HG03558 (cell line): Measurements from ENCODE around the gene FIP1L1.
"Not testable (repeated sequence)": the region's sequence is repeated elsewhere in the genome, so short reads cannot be mapped to it uniquely, and the experiment has no call there.

Experiments
- ATAC-seq: cut with Tn5 transposase; IDR thresholded peaks from one replicate; pipeline ENCODE4 v1.9.1; 2021; ENCODE audit warnings: moderate number of reproducible peaks; ENCODE audit not compliant: unreplicated experiment; ENCODE audit errors: extremely low read depth

FIP1L1 gene

DNA sequence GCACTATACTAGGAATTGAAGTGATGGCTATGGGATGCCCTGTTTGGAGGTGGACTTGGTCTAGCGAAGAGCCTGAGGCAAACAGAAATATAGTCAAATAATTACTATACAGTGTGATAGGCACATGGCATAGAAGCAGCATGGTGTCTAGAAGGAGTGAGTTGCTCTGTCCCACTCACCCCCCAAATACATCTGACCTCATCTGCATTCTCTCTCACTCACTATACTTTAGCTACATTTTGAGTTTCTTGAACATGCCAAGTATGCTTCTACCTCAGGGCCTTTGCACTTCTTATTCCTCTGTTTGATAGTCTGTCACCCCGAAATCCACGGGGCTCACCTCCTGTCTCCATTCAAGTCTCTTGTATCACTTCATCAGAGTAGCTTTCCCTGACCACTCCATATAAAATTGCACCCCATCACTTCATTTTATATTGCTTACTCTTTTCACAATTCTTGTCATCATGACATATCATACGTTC, 2.6 kb upstream of the FIP1L1 start:
- no peak for ATAC-seq

DNA sequence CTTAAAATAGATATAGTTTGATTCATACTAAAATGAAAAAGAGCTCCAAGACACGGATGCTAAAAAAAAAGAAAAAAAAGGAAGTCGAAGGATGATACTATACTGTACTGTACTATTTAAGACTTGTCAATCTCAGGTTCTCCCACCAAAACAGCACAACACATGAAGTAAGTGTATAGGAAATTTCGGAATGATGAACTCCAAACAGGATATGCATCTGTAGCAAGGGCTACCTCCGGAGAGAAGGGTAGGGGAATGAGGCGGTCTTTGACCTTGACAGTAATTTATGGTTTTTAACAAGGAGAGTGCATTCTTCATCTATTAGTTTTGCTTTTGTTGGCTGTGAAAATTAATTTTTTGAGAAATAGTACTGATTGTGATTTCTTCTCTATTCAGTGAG, 541 bp upstream of the FIP1L1 start:
- no peak for ATAC-seq

DNA sequence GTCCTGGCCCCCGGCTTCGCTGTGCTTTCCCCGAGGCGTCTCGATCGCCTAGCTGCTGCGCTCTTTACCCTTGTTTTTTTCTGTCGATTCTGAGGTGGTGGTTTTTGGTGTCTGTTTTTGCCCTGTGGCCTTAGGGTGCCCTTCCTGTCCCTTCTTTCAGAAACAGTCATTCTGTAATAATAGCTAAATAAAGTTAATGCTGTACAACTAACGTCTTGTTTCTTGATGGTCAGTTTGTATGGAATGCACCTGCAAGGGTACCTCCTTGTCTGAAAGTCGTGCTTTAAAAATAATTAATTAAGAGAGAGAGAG, 686 bp downstream of the FIP1L1 start:
- ATAC-seq = peak; percentile 33

DNA sequence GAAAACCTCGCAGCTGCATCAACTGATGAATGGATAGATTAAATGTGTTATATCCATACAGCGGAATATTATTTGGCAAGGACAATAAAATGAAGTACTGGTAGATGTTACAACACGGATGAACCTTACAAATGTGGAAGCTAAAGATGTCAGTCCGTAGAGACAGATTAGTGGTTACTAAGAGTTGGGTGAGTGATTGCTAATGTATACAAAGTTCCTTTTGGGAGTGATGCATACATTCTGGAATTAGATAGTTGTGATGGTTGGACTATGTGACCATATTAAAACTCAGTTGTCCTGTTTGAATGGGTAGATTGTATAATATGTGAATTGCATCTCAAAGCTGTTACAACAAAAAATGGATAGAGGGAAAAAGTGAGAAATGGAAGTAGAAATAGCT, 2.8 kb downstream of the FIP1L1 start:
- no peak for ATAC-seq

DNA sequence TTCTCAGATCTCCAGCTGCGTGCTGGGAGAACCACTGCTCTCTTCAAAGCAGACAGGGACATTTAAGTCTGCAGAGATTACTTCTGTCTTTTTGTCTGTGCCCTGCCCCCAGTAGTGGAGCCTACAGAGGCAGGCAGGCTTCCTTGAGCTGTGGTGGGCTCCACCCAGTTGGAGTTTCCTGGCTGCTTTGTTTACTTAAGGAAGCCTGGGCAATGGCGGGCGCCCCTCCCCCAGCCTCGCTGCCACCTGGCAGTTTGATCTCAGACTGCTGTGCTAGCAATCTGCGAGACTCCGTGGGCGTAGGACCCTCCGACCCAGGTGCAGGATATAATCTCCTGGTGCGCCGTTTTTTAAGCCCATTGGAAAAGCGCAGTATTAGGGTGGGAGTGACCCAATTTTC, 32.0 kb downstream of the FIP1L1 start:
- not testable (repeated sequence) for ATAC-seq

DNA sequence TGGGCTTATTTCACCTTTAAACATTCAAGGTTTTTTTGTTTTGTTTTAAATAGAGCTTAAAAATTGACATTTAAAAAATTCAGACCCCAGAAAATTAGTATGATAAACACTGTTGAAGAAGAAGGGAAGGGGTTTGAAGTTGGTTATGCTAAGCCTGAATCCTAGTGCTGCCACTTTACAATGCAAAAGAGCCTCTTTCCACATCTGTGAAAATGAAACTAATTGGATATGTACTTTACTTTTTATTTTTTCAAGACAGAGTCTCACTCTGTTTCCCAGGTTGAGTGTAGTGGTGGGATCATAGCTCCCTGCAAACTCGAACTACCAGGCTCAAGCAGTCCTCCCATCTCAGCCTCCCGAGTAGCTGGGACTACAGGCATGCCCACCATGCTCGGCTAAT, 41.8 kb downstream of the FIP1L1 start:
- no peak for ATAC-seq

DNA sequence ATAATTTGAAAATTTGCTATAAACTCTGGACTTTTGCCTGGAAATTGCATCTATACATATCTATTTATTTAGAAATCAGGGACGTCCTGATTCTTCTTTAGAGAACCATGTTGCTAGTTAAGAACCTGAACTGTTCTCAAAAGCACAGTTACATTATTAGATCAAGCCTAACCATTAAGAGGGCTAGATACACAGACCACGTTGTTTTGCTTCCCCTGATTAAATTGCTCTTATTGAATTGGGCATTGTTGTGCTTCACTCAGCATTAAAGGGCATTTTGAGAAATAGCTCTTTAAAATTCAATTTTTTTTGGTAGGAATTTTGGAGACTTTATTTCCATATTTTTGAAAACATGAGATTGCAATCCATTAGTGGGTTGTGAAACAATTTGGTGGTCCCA, 44.4 kb downstream of the FIP1L1 start:
- ATAC-seq = no peak

DNA sequence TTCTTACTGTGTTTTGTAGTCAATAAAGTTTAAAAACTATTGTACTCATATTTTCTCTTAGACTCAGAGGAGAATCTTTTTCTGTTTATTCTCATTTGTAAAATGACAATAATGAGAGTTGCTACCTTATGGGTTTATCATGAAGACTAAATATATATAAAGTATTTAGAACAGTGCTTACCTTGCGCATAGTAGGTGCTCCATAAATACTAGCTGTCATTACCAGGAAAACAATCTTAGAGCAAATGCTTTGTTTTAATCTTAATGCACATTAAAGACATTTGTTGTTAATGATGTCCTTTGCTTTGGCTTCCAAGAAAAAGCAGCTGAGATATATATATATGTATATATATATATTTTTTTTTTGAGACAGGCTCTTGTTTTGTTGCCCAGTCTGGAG, 44.9 kb downstream of the FIP1L1 start:
- ATAC-seq = no peak

DNA sequence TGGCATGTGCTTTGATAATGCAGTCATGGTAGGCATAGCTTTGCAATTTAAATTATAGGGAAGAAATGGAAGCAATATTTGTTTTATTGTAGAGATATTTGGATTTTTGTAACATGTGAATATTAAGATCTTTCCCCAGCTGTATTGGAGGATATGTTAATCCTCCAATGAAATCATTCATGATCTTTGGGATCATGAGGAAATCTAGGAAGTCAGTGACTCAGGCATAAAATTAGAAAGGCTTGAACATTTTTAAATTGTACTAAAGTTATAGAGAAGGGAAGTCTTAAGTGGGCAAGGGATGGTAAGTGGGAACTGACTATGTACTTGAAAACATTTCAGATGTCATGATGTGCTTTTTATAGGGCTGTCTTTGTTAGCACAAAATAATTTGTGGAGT, 46.8 kb downstream of the FIP1L1 start:
- no peak for ATAC-seq

DNA sequence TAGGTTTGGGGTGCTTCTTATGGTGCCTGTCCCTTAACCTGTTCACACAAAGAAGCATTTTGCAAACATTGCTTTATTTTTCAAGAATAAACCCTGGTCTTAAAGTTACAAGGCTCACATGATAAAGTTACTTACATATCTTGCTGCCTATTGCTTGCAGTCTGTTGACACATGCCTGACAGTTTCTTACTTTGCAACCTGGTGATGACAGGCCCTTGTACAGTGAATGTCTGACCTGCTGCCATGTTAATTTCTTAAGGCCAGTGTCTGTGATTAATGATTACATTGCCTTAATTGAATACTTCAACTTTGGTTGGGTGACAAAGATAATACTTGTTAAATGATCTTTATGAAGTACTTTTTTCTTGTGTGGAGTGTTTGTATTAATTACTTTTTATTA, 49.9 kb downstream of the FIP1L1 start:
- ATAC-seq = no peak

DNA sequence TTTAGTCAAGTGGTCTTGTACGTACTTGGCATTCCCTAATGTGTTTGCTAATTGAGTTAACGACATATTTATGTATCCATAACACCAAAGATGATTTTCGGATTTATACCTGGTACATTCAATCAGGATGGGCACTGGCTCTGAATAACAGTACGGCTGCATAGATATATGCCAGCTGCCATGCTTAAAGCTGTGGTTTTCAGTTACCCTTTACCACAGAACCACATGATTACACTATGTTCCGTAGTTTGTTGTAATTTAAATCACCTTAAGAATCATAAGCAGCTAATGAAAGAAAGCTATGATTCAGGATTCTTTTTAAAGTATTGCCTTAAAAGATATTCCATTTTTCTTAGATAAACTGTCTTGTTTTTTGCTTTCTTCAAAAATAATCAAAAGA, 53.6 kb downstream of the FIP1L1 start:
- no peak for ATAC-seq

DNA sequence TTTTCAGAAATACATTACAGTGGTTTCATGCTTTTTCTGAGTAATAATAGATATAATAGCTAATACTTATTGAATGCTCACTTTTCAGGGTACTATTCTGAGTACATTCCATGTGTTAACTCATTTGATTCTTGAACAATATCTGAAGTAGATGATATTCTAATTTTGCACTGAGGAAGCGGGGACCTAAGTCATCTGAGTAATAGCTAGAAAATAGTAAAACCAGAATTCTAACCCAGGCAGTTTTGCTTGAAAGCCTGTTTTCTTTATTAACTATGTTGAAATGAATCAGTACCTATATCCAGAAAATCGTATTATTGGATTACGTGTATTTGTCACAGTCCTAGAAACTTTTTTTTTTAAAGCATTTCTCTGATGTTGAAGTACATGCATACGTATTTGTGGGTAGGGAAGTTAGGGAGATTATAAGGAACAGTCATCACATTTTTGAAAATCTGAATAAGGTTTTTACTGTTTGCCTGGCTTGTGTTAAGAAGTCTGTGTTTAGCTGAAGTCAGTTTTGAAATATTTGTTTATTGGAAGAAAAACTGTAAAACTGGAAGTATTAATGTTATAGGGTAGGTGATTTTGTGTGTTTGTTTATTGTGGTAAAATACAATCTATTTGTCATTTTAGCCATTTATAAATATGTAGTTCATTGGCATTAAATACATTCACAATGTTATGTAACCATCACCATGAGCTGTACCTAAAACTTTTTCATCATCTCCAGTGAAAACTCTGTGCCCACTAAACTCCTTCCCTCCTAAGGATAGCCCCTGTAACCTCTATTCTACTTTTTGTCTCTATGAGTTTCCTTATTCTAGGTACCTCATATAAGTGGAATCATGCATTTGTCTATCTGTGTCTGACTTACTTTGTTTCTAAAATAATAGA, 55.3 kb downstream of the FIP1L1 start:
- ATAC-seq = no peak

DNA sequence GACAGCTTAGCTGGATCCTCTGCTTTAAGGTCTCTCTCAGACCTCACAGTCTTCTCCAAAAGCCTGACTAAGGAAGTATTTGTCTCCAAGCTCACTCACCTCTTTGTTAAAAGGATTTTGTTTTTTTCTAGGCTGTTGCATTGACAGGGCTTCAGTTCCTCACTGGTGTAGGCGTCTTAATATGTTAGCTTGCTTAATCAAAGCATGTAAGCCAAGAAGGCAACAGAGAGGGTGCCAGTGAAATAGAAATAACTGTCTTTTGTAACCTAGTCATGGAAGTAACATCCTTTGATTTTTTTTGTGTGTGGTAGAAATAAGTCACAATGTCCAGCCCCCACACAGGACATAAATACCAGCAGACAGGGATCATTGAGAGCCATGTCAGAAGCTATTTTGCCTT, 58.8 kb downstream of the FIP1L1 start:
- ATAC-seq = no peak

DNA sequence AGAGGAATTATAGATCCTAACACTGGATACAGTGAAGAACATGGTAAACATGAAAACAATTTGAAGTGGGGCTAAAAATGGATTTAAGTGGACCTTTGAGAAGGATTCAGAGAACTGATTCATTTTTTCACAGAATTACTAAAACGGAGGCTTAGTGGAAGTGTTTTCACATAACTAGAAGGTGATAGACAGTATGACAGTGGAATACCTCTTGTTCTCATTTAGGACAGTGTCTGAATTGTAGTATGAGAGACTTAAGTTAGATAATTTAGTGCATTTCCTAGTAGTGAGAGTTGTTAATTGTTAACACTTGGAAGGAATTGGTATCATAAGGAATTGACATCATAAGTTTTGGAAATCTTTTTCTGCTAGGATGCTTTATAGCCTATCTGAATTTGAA, 64.1 kb downstream of the FIP1L1 start:
- ATAC-seq = no peak

DNA sequence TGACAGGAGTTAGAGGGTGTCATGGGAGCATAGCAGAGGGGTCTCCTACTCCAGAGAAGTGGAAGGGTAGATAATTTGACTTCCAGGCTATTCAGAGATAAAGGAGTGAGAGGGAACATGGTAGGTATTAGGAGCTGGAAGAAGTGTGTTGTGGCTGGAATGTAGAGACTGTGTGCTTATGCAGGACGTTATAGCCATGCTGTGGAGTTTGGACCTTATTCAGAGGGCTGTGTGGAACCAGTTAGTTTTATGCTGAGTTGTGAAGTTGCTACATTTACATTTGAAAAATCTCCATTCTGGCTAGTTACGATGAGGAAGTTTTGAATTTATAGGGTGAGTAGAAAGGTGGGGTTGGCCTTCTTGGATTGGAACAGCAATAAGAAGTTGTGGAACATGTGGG, 67.5 kb downstream of the FIP1L1 start:
- no peak for ATAC-seq

DNA sequence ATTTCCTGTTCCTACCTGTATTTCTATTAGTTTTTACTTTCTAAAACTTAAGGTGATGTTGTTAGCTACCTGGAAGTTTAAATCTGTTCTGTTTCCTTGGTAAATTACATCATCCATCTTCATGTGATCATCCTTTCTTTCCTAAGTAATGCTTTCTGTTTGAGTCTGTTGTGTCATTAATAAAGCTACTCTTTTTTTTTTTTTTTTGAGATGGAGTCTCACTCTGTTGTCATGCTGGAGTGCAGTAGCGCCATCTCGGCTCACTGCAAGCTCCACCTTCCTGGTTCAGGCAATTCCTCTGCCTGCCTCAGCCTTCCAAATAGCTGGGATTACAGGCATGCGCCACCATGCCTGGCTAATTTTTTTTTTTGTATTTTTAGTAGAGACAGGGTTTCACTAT, 73.3 kb downstream of the FIP1L1 start:
- no peak for ATAC-seq

DNA sequence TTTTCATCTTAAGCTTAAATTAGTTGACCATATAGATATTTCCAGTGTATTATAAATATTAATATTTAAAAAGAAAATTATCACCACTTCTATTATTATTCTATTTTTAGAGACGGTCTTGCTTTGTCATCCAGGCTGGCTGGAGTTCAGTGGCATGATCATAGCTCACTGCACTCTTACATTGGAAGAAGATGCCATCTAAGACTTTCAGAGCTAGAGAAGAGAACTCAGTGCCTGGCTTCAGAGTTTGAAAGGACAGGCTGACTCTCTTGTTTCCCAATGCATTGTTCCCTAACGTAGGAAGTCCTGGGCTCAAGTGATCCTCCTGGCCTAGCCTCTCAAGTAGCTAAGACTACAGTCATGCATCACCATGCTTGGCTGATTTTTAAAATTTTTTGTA, 75.9 kb downstream of the FIP1L1 start:
- ATAC-seq = no peak

DNA sequence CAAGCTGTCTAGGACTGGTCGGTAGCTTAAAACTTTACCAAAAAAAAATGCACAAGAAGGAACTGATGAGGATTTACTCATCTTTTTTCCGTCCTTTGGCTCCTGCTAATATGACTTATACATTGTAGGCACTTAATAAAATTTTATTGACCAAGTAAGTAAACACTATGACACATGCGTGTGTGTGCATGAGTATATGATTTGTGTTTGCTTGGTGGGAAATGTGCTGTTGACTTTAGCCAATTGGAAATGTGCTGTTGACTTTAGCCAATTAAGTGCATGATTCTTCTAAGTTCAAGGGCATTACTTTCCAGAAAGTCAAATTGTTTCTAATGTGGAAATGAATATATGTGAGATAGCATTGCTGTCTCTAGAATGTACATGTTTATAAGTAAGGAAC, 78.3 kb downstream of the FIP1L1 start:
- ATAC-seq = no peak

DNA sequence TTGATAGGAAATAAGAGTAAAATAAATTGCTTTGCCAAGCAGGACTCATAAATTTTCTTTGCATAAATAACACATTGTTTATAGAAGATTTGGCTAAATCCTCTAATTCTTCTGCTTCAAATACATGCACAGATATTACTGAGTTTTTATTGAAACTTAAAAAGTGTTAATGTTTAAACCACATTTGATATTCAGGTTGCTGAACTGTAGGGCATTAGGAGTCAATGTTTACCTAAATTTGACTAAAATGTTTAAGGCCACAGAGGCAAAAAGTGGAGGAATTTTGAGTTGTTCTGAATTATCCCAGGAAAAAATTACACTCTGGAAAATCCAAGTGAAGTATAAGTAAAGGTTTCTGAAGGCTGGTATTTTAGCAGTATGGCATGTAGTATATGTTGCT, 78.7 kb downstream of the FIP1L1 start:
- ATAC-seq = no peak

DNA sequence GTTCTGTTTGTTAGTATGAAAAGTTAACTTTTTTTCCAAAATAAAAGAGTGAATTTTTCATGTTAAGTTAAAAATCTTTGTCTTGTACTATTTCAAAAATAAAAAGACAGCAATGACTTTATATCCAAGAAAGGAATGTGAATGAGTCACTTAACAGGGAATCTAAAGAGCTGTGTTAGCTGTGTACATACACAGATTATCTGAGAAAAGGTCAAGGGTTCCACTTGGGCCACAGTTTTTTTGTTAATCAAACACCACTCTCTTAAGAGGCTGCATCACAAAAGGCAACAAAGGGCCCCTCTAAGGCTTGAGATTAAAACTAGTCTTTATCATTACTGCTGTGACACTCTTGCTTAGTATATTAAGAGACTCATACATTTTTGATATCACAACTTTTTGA, 82.1 kb downstream of the FIP1L1 start:
- ATAC-seq = no peak

DNA sequence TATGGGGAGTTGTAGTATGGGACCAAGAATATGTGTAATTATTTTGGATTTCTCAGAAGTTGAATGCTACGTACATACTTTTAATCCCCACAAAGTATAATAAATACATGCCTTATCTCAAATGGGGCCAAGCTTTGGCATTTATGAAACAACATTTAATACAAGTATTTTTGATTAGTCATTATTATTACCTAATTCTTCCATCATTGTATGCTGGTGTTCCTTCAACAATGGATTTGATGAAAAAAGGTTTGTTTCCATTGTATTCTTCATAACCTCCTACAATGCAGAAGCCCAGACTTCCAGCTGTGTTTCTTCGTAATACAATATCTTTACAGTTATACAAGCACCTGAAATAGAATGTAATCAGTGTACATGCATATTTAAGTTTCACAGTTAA, 83.8 kb downstream of the FIP1L1 start:
- no peak for ATAC-seq

DNA sequence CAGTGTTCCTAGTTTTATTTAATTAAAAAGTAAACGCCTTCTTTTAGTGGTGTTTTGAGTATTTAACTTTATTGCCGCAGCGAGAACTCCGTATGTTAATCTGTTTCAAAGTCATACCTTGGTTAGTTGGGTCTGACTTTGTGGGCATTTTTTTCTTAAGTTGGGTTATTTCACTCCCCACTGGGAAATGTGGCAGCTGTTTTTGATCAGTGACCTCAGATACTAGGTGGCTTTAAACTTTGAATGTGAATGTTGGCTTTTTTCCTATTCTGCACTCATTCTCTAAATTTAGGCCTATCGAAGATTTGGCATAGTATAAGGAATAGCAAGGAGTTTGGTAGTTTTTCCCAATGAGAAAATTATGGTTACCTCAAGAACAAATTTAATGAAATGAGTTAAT, 85.9 kb downstream of the FIP1L1 start:
- ATAC-seq = no peak
